PC-3 (cell line): ENCODE measurements around the gene ZNF700.

ENCODE experiments used
- CTCF ChIP-seq: fragments of 300-600 bp; sonication (generic); conservative IDR thresholded peaks from 2 replicates; pipeline ENCODE4 v1.5.1; 2017; ENCODE audit warnings: antibody characterized with exemption, low read depth, mild to moderate bottlenecking, low read length
- EZH2 ChIP-seq: fragments of 300-600 bp; sonication (generic); IDR thresholded peaks from one replicate; pipeline ENCODE4 v1.6.1; 2017; ENCODE audit warnings: antibody characterized with exemption, mild to moderate bottlenecking, low read length; ENCODE audit not compliant: unreplicated experiment

DNA sequence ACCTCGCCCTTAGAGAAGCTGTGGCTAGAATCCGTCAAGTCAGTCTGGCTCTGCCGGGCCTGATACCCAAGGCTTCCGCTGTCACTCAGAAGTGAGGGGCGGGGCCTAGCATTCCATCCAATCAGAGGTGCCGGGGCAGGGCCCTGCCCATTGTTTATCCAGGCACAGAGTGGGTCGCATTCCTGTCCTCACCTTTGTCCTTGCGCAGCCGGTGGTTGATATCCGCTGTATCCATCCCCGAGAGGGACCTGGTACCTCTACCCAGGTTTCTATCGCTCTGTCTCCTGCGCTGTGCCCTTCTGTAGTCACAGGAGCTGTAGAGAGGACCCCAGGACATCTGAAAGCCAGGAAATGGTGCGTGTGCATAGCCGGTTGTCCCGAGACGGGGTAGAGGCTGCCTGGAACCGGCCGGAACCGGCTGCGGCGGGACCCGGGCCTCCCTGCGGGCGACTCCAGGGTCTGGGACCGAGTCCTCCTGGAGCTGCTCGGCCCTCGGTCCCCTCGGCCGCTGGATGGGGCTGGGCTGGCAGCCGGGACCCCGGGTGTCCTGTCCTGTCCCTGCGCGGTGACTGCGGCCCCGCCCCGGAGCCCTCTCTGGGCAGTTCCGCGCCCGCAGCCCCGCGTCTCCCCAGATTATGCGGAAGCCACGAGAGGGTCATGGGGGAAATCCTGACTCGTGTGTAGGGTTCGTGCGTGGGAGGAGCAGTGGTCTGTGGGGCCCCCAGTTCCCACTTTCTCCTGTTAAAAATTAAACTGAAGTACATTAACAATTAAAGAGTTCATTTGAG lies 40.1 kb downstream of the ZNF700 start, which contains the start of gene ZNF763:
- TF ChIP-seq CTCF = no peak
- no peak for TF ChIP-seq EZH2
